Astrocyte (in vitro differentiated cells and primary cell): ENCODE measurements around the gene SLC6A3. TPM values are rescaled to one million over a fixed set of nuclear protein-coding genes. Genes with fewer than 3 reads are reported as not detected.

Experiments used
- DNase-seq: peaks from one replicate; pipeline ENCODE4 v3.0.0-alpha.2; 2010; ENCODE audit warnings: low read depth
- FAIRE-seq: peaks from 2 replicates; lab custom pipeline; 2011; peaks lifted over from hg19 to GRCh38; lab: Jason Lieb, UNC
- H2AFZ ChIP-seq: 2 replicates; pipeline ENCODE4 v1.6.0; 2012; ENCODE audit warnings: low read depth, low read length, inconsistent platforms
- H3K27ac ChIP-seq: 2 replicates; pipeline ENCODE4 v1.5.1; 2011; ENCODE audit warnings: low read depth, low read length, inconsistent platforms
- H3K27me3 ChIP-seq: 2 replicates; pipeline ENCODE4 v1.6.0; 2011; ENCODE audit warnings: low read length, inconsistent platforms; ENCODE audit not compliant: insufficient read depth
- H3K36me3 ChIP-seq: 2 replicates; pipeline ENCODE4 v1.5.1; 2011; ENCODE audit warnings: low read length, inconsistent platforms; ENCODE audit not compliant: insufficient read depth
- H3K4me1 ChIP-seq: 2 replicates; pipeline ENCODE4 v1.5.1; 2011; ENCODE audit warnings: low read length, inconsistent platforms; ENCODE audit not compliant: insufficient read depth
- H3K4me2 ChIP-seq: 2 replicates; pipeline ENCODE4 v1.6.0; 2012; ENCODE audit warnings: low read length, inconsistent platforms
- H3K4me3 ChIP-seq: 2 replicates; pipeline ENCODE4 v1.5.1; 2011; ENCODE audit warnings: low read depth, mild to moderate bottlenecking, low read length, inconsistent platforms; ENCODE audit not compliant: insufficient read depth
- H3K79me2 ChIP-seq: 2 replicates; pipeline ENCODE4 v1.6.0; 2012; ENCODE audit warnings: mild to moderate bottlenecking, low read length, inconsistent platforms; ENCODE audit not compliant: insufficient read depth
- H3K9ac ChIP-seq: 2 replicates; pipeline ENCODE4 v1.6.0; 2012; ENCODE audit warnings: mild to moderate bottlenecking, low read length, inconsistent platforms
- H3K9me3 ChIP-seq: 2 replicates; pipeline ENCODE4 v1.5.1; 2012; ENCODE audit warnings: low read depth, mild to moderate bottlenecking, low read length, inconsistent platforms; ENCODE audit not compliant: insufficient read depth
- H4K20me1 ChIP-seq: 2 replicates; pipeline ENCODE4 v1.6.0; 2012; ENCODE audit warnings: low read length, inconsistent platforms; ENCODE audit not compliant: insufficient read depth
- H3K27ac Mint-ChIP-seq: one replicate; pipeline ENCODE4 v1.8.0; 2021; ENCODE audit warnings: mild to moderate bottlenecking, mixed read lengths; ENCODE audit not compliant: unreplicated experiment
- H3K27me3 Mint-ChIP-seq: one replicate; pipeline ENCODE4 v1.8.0; 2021; ENCODE audit warnings: low read depth, mixed read lengths; ENCODE audit not compliant: unreplicated experiment
- H3K36me3 Mint-ChIP-seq: one replicate; pipeline ENCODE4 v1.8.0; 2021; ENCODE audit warnings: low read depth, mixed read lengths; ENCODE audit not compliant: unreplicated experiment
- H3K4me1 Mint-ChIP-seq: one replicate; pipeline ENCODE4 v1.8.0; 2021; ENCODE audit warnings: low read depth, mixed read lengths; ENCODE audit not compliant: unreplicated experiment
- H3K4me3 Mint-ChIP-seq: one replicate; pipeline ENCODE4 v1.8.0; 2021; ENCODE audit warnings: mild to moderate bottlenecking, moderate library complexity, mixed read lengths; ENCODE audit not compliant: unreplicated experiment
- H3K9me3 Mint-ChIP-seq: one replicate; pipeline ENCODE4 v1.8.0; 2021; ENCODE audit warnings: mild to moderate bottlenecking, mixed read lengths; ENCODE audit not compliant: unreplicated experiment
- CTCF ChIP-seq: IDR thresholded peaks from 2 replicates; pipeline ENCODE4 v1.5.1; 2011; ENCODE audit warnings: low read depth, mild to moderate bottlenecking, inconsistent platforms, low read length, moderate library complexity; ENCODE audit not compliant: insufficient read depth
- EZH2 ChIP-seq: IDR thresholded peaks from 2 replicates; pipeline ENCODE4 v1.6.1; 2012; ENCODE audit warnings: mild to moderate bottlenecking, low read length, inconsistent platforms; ENCODE audit not compliant: insufficient read depth
- total RNA-seq: library from RNA; stranded (reverse); gene quantifications from 2 replicates; pipeline ENCODE4 v1.2.1, GENCODE V29; 2021

SLC6A3 gene
- total RNA-seq, 1 donor from 2014 or later = 0.07 TPM

DNA sequence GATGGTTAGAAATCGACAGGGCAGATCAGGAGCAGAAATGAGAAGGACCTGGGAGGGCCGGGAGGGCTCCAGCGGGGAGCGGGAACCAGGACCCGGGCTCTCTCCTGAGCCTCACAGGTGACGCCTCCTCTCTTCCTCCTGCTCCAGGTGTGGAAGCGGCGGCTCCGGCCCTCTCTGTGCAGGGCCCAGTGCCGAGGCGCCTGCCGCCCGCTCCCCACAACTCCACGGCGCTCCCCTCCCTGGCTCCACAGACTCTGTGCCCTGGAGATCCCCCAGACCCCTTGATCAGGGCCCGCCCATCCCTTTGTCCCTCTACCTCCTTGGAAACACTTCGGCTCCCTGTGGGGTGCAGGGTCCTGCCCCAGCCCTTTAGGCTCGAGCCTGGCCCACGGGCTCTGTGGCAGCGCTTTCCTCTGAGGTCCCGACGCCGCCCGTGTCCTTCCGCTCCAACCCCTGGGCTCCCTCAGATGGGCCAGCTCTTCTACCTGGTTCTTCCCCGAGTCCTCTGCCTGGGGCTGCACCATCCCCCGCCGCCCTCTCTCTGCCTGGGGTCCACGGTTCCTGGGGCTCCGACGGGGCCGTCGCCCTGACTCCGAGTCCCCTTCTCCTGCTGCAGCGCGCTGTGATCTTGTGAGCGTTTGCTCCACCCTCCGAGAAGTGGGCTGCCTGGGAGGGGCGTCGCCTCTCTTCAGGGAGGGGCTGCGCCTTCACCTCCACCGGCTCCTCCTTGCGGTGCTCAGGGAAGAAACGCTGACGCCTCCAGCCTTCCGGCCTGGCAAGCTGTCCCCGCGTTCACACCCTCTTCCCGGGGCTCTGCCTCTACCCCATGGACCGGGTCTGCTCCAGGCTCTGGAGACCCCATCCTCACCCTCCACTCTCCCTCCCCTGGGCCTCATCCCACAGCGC lies 22.4 kb upstream of the SLC6A3 start:
- H3K36me3 Mint-ChIP-seq = peaks cover 19% of the 10 kb centered on the region
- H3K27ac ChIP-seq = no peak overlapping the region
- H3K27me3 ChIP-seq = no peaks in the 10 kb centered on the region
- peaks cover 5% of the 10 kb centered on the region for H3K4me1 Mint-ChIP-seq
- no peak overlapping the region for H3K4me3 ChIP-seq
- H3K4me2 ChIP-seq = no peak overlapping the region
- TF ChIP-seq EZH2 = no peak
- TF ChIP-seq CTCF = no peak
- peaks cover 8% of the 10 kb centered on the region for H3K4me1 ChIP-seq
- FAIRE-seq = no peak
- H3K36me3 ChIP-seq = peaks cover 4% of the 10 kb centered on the region
- H3K9me3 Mint-ChIP-seq = peaks cover 2% of the 10 kb centered on the region
- no peaks in the 10 kb centered on the region for H3K9me3 ChIP-seq
- no peak overlapping the region for H2AFZ ChIP-seq
- H3K9ac ChIP-seq = no peak overlapping the region
- no peak for DNase-seq
- H4K20me1 ChIP-seq = peaks cover 42% of the 10 kb centered on the region
- H3K27me3 Mint-ChIP-seq = no peaks in the 10 kb centered on the region
- H3K27ac Mint-ChIP-seq = no peak overlapping the region
- H3K4me3 Mint-ChIP-seq = no peak overlapping the region
- no peaks in the 10 kb centered on the region for H3K79me2 ChIP-seq

DNA sequence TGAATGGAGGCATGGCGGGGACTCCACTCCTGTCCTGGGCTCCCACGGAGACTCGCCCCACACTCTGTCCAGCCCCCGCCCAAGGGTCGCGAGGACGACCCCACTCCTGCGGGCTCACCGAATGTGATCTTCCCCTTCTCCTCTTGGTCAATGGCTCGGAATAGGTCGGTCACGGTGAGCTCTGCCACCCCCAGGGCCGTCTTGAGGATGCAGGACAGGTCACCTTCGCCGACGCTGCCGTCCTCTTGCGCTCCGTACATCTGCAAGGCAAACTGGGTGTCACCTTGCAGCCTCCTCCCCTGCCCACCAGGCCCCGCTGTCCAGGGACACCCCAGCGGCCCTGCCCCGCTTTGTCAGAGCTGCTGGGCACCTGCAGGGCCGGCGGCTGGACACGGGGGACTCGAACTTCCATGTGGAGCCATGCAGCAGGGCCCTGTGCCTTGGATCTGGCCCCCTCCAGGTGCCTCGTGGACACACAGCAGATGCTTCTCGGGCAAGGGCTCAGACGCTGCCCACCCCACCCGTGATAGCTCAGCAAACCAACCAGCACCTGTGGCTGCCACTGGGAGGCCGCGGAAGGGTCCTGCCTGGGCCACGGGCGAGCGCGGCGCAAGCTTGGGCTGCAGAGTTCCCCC lies 21.5 kb upstream of the SLC6A3 start:
- Mint-ChIP-seq H3K4me3 (no peak overlapping the region), H3K4me1 (peaks cover 5% of the 10 kb centered on the region), H3K9me3 (peaks cover 2% of the 10 kb centered on the region), H3K27me3 (no peaks in the 10 kb centered on the region), H3K27ac (no peak overlapping the region), H3K36me3 (peaks cover 21% of the 10 kb centered on the region)
- Histone ChIP-seq H3K4me2 (no peak overlapping the region), H3K27ac (no peak overlapping the region), H3K36me3 (peaks cover 10% of the 10 kb centered on the region), H3K27me3 (no peaks in the 10 kb centered on the region), H2AFZ (no peak overlapping the region), H3K4me1 (peaks cover 8% of the 10 kb centered on the region), H3K9ac (no peak overlapping the region), H3K9me3 (no peaks in the 10 kb centered on the region), H3K79me2 (no peaks in the 10 kb centered on the region), H3K4me3 (no peak overlapping the region), H4K20me1 (peaks cover 42% of the 10 kb centered on the region)
- DNase-seq (no peak), FAIRE-seq (no peak)
- TF ChIP-seq CTCF = no peak
- TF ChIP-seq EZH2 = no peak
